GM19238 (cell line): ENCODE data around the gene CDT1.

ENCODE experiments used
- DNase-seq: peaks from one replicate; pipeline ENCODE4 v3.0.0; 2011; ENCODE audit warnings: low spot score; ENCODE audit not compliant: insufficient read length

The CDT1 gene

GRCh38 chr16:88835383-88835782 is 31.8 kb downstream of the CDT1 start:
- no peak for DNase-seq

GRCh38 chr16:88835818-88836217 is 32.2 kb downstream of the CDT1 start:
- DNase-seq = no peak

GRCh38 chr16:88836791-88837190 is 33.2 kb downstream of the CDT1 start:
- no peak for DNase-seq

- no peak for DNase-seq
Measured at GRCh38 chr16:88837806-88838205, 34.2 kb downstream of the CDT1 start.

DNA sequence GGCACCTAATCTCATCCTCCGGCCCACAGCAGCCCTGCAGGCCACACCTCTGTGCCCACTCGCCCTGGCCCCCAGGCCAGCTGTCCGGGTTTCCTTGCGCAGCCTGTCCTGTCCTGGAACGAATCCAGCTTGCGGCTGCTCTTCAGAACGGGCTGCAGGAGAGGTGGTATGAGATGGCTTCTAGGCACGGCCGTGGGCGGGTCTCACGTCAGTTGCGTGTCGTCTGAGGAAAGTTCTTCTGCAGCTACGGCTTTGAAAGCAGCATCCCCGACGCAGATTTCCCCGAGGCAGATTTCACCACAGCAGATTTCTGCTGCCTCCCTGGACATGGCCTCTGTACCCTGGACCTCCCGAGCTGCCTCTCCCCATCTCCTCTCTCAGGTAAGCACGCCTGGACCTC is 35.0 kb downstream of the CDT1 start:
- no peak for DNase-seq

DNA sequence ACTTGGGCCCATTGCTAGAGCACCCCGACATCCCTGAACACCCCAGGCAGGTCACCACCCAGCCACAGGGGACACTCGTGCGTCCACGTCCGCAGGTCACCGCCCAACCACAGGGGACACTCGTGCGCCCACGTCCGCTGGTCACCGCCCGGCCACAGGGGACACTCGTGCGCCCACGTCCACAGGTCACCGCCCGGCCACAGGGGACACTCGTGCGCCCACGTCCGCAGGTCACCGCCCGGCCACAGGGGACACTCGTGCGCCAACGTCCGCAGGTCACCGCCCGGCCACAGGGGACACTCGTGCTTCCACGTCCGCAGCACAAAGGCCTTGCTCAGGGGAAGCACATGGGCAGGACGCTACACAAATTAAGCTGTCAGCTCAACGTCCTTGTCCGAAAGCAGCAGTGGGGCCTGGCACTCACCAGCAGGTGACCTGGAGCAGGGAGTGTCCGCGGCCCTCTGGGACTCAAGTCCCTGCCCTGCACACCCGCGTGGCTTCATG is 35.5 kb downstream of the CDT1 start:
- no peak for DNase-seq

- DNase-seq = no peak
Measured at GRCh38 chr16:88839745-88840599, 36.4 kb downstream of the CDT1 start.

DNA sequence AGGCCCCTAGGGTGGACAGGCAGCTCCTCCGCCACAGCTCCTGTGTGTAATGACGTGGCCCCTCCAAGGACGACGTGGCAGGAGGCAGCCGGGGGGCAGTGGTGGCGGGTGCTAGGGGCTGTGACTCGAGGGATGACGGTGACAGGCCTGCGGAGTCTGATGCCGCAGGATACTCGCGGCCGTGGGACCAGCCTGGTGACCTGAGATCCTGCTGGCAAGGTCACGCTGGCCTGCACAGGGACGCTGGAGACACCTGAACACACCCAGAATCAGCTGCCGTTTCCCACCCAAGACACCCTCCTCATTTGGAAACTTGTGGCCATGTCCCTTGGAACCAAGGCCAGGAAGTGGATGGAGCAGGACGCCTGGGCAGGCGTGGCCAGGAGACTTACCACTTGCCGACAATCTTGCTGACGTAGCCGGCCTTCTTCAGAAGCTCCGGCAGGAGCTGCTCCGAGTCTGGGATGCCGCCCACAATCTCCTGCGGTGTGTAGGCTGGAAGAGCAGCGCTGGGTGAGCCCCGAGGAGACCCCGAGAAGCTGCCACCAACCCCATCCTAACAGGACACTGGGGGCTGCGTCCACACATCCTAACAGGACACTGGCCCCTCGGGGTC is 37.1 kb downstream of the CDT1 start:
- no peak for DNase-seq

DNA sequence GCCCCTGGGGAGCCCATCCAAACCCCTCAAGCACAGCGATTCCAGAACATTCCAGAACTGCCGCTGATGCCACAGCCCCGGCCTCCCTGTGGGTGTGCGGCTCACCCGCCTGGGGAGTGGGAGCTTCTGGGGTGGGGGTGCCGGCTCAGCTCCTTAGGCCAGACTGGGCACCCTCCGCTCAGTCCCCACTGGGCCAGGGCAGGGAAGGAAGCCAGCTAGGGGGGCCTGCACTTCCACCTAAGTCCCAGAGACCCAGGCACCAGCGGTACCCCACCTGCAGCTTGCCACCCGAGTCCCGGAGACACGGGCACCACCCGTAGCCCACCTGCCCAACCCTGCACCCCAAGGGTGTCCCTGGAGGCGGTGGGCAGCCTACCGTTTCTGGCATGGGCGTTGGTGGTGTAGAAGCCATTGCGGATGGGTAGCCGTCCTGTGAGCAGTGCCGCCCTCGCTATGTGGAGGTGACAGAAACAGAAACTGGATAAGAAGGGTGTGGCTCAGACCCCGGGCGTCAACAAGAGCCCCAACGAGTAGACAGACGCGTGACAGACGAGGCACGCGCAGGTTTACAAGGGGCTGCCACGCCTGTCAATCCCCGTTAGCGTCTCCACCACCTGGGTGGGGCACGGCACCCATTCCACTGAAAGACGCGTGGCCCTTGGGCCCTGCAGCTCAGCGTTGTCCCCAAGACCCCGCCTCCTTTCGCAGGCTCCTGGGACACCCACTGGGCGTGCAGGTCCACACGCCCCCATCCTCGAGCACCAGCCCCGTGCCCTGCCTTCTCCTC is 38.1 kb downstream of the CDT1 start:
- no peak for DNase-seq

- no peak for DNase-seq
Measured at GRCh38 chr16:88842308-88842756, 38.7 kb downstream of the CDT1 start.

DNA sequence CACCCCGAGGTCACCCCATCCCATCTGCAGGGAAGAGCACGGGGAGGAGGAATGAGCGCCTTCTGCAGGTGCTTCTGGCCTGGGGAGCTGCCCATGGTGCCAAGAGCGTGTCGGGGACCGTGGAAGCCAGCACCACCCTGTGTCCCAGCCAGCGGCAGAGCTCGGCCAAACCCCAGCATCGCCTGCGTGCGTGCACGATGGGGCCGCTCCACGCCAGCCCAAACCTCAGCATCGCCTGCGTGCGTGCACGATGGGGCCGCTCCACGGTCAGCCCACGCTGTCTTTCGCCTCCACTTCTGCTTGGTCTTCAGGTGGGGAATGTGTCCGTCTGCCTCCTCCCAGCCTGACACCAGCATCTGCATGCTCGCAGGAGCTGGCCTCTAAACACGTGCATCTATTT is 39.2 kb downstream of the CDT1 start:
- no peak for DNase-seq

DNA sequence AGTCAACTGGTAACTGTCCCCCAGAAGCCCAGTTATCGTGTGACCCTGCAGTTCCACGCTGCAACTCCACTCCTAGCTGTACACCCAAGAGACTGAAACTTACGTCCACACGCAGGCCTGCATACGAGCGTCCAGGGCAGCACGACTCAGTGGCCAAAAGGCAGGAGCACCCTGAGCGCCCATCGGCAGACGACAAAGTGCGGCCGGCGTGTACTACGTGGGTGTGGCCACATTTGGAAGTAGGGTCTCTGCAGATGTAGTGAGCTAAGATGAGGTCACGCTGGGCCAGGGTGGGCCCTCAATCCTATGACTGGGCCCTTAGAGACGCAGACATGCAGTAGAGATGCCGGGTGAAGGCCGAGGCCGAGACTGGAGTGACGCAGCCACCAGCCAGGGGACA is 39.7 kb downstream of the CDT1 start:
- no peak for DNase-seq

- no peak for DNase-seq
Measured at GRCh38 chr16:88844419-88845036, 40.9 kb downstream of the CDT1 start.

DNA sequence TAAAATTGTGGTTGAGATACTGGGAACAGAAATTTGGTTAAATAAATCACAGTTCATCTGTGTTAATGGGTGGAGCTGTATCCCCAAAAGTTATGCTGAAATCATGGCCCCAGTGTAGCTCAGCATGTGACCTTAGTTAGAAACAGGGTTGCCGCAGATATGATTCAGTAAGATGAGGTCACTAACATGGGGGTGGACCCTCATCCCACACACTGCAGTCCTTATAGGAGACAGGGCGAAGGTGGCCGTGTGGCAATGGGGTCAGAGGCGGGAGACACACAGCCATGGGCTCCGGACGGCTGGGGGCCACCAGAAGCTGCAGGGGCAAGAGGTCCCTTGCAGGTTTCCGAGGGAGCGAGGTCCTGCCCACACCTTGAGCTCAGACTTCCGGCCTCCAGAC is 42.5 kb downstream of the CDT1 start:
- no peak for DNase-seq

- DNase-seq = no peak
Measured at GRCh38 chr16:88847654-88848053, 44.1 kb downstream of the CDT1 start.

DNA sequence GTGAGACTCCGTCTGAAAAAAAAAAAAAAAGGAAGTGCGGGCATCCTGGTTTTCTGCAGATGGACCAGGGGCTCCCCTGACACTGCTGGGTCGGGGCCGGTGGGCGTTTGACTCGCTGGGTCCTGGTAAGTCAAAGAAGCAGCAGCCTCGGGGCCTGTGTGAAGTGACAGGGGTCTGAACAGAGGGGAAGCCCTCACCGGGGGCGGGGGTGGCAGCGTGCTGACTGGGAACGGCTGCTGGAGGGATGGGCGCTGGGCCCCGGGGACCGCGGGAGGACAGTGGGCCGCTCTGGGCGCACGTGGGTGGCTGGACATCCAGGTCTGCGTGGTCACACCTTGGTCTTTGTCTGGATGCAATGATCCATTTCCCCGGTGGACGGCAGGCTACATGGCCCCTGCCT is 45.0 kb downstream of the CDT1 start:
- no peak for DNase-seq

DNA sequence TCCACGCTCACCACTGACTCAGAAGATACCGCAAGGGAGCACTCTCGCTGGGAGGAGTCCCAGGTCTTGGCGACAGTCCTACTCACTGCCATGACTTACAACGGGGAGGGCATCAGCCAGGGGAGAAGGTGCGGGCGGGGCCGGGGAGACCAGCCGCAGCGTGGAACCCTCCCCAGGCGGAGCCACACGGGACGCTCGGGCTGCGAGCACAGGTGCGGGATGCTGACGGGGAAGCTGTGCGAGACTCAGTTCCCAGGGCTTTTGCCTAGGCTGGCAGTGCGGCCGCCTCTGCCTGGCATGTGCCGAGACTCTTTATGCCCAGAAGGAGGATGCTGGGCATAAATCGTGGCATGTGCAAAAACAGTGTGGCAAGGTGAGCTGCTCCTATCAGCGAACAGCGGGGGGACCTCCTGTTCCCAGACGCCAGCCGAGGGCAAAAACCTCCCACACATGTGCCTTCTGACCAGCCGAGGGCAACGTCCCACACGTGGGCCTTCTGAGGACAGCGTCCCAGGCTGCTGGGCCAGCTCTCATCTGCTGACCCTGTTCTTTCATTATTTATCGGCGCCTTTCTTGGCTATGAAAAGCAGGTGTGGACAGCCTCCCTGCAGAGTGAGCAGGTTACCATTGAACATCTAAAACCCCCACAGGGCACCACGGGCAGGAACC is 47.1 kb downstream of the CDT1 start:
- DNase-seq = no peak

DNA sequence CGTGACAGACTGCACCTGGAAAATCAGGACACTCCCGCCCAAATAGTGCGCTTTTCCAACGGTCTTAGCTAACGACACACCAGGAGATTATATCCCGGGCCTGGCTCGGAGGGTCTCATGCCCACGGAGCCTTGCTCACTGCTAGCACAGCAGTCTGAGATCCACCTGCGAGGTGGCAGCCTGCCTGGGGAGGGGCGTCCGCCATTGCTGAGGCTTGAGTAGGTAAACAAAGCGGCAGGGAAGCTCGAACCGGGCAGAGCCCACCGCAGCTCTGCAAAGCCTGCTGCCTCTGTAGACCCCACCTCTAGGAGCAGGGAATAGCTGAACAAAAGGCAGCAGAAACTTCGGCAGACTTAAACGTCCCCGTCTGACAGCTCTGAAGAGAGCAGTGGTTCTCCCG is 48.0 kb downstream of the CDT1 start:
- DNase-seq = no peak

GRCh38 chr16:88853325-88853941 is 49.8 kb downstream of the CDT1 start:
- no peak for DNase-seq

GRCh38 chr16:88854306-88855111 is 50.9 kb downstream of the CDT1 start:
- DNase-seq = peak; percentile 48
